Measurements from ENCODE around the gene PTCD1. TPM values are rescaled to one million over a fixed set of nuclear protein-coding genes. Genes with fewer than 3 reads are reported as not detected.
A peak's percentile ranks its signal among the peaks of the same experiment; 100 is the strongest.

Gene PTCD1, protein sequence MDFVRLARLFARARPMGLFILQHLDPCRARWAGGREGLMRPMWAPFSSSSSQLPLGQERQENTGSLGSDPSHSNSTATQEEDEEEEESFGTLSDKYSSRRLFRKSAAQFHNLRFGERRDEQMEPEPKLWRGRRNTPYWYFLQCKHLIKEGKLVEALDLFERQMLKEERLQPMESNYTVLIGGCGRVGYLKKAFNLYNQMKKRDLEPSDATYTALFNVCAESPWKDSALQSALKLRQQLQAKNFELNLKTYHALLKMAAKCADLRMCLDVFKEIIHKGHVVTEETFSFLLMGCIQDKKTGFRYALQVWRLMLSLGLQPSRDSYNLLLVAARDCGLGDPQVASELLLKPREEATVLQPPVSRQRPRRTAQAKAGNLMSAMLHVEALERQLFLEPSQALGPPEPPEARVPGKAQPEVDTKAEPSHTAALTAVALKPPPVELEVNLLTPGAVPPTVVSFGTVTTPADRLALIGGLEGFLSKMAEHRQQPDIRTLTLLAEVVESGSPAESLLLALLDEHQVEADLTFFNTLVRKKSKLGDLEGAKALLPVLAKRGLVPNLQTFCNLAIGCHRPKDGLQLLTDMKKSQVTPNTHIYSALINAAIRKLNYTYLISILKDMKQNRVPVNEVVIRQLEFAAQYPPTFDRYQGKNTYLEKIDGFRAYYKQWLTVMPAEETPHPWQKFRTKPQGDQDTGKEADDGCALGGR
- 1 to 10 TPM; 3.1 to 4.4 (median 3.2) TPM for total RNA-seq
- polyA plus RNA-seq, result 3.0 TPM
- long read RNA-seq, donor 1, full-length matches to known transcripts, result 19 of 25 reads
- long read RNA-seq, donor 1, partial matches to known transcripts, result 0 of 25 reads
- long read RNA-seq, donor 1, other reads (novel, unspliced or antisense), result 6 of 25 reads
- long read RNA-seq, donor 2, full-length matches to known transcripts, result 8 of 12 reads
- long read RNA-seq, donor 2, partial matches to known transcripts, result 1 of 12 reads
- long read RNA-seq, donor 2, other reads (novel, unspliced or antisense), result 3 of 12 reads
- long read RNA-seq, donor 3, full-length matches to known transcripts, result 45 of 60 reads
- long read RNA-seq, donor 3, partial matches to known transcripts, result 8 of 60 reads
- long read RNA-seq, donor 3, other reads (novel, unspliced or antisense), result 7 of 60 reads
- long read RNA-seq, donor 4, full-length matches to known transcripts, result 10 of 10 reads
- long read RNA-seq, donor 4, partial matches to known transcripts, result 0 of 10 reads
- long read RNA-seq, donor 4, other reads (novel, unspliced or antisense), result 0 of 10 reads

DNA sequence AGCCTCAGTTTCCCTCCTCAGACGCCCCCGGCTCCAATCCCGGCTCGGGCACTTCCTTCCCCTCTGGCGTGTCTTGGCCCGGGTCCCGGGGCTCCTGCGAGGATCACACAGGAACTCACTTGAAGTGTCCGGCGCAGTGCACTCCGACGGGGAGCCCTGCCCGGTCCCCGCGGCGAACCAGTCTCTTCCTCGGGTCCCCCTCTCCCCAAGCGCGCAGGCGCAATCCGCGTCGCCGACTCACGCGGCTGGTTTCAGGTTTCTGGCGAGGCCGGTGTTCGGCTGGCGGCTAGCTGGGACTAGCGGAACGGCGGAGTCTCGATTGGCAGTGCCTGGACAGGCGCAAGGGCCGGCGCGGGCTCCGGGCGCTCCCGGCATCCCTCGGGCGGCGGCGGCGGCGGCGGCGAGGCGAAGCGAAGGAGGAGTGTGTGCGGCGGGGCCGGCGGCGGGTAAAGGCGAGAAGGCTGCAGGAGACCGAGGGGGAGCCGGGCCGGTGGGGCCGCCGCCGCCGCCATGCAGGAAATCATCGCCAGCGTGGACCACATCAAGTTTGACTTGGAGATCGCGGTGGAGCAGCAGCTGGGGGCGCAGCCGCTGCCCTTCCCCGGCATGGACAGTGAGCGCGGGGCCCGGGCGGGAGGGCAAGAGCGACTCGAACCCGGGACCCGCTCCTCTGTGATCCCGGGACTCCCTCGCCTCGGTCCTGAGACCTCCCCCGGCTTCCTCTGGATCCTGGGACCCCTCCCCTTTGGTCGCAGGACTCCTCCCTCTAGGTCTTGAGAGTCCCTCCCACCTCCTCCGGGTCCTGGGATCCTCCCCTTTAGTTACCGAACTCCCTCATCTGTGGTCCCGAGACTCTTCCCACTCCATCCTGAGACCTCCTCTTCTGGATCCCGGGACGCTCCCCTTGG is at the start of gene PTCD1, which contains the start of gene CPSF4:
PTCD1 (minus strand) TSS at position 226 of the 908 bp plus-strand sequence. CDS start 3,556 bp downstream, outside the sequence.
CPSF4 (plus strand) TSS at position 371 of the 908 bp plus-strand sequence; CDS start at position 511, 140 bp downstream.
- Histone ChIP-seq H3K9me3 (ENCODE audit: control insufficient read depth, low read length) (no peaks in the 10 kb centered on the region), H3K4me1 (ENCODE audit: control insufficient read depth, insufficient read depth, low read length) (peaks cover 3% of the 10 kb centered on the region), H3K27ac (ENCODE audit: low read length) (peak within 1 kb of the TSS; percentile 52), H3K4me3 (ENCODE audit: low read length) (peak within 1 kb of the TSS; percentile 83), H3K27me3 (ENCODE audit: control insufficient read depth, insufficient read depth) (no peaks in the 10 kb centered on the region)
- ATAC-seq, result peak; percentile 97 to 98
- under 1% methylated on average over 89 of the region's 89 CpGs for WGBS
- intact Hi-C loops (cut with DNase I), result no loop called here
- DNase-seq, result peak; percentile 97 to 98 (median 98)

DNA sequence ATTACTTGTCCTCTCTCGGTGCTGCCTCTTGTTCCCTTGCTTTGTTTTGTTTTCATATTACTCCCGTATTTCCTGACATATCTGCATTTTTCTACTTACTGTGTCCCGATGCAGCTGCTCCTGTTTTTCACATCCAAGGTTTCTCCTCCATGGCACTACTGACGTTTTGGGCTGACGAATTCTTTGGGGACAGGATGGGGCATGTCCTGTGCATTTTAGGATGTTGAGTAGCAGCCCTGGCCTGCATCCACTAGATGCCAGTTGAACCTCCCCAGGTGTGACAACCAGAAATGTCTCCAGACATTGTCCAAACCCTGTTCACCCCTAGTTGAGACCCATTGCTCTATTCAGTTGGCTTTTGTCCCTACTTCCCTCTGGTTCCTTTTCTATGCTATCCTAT is 46.5 kb upstream of the PTCD1 start:
- intact Hi-C loops (cut with DNase I), result no loop called here
- no peaks in the 10 kb centered on the region for H3K4me1 ChIP-seq (ENCODE audit: control insufficient read depth, insufficient read depth, low read length)
- 87% methylated on average over 5 of the region's 5 CpGs for WGBS
- DNase-seq, result no peak
- H3K27me3 ChIP-seq (ENCODE audit: control insufficient read depth, insufficient read depth), result no peaks in the 10 kb centered on the region
- no peak overlapping the region for H3K27ac ChIP-seq (ENCODE audit: low read length)
- ATAC-seq, result no peak
- no peak overlapping the region for H3K4me3 ChIP-seq (ENCODE audit: low read length)
- no peaks in the 10 kb centered on the region for H3K9me3 ChIP-seq (ENCODE audit: control insufficient read depth, low read length)

DNA sequence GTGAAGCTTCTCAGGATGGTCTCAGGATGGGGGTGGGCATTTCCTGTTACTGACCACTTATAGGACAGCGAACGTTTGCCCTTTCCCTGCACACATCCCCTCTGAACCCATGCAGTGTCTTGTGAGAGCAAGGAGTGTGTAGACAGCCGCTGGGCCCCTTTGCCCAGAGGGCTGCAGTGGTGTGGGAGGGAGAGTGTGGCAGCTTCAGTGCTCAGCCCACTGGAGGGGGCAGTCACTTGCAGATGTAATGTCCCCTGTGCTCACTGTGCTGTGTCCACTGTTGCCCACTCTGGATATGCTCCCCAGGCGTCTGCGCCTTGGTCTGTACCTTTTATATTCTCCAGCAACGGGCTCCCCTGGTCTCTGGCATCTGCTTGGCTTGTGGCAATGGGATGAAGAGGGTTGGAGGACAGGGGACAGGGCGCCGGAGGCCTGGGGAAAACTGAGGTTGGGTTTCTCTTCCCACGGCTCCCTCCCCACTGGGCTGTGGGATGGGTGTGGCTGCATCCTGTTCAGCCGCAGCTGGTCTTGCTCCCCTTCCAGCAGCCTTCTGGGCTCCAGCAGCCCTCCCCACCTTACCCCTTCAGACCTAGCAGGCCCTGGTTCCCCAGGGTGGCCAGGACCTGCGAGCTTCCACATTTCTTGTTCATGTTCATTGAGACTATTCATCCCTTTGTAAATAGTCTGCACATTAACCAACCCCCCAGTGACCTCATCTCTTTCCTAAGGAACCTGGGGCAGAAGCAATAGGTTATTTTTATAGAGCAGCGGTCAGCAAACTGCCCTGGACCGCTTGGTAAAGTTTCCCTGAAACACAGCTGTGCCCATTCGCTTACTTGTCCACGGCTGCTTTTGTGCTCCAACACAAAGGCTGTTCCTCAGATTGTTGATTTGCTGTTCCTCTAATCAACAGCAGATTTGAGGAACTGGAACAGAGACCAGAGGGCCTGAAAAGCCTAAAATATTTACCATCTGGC is 40.2 kb upstream of the PTCD1 start:
- 67% methylated on average over 15 of the region's 15 CpGs for WGBS
- Histone ChIP-seq H3K27ac (ENCODE audit: low read length) (no peak overlapping the region), H3K9me3 (ENCODE audit: control insufficient read depth, low read length) (no peaks in the 10 kb centered on the region), H3K4me3 (ENCODE audit: low read length) (no peak overlapping the region), H3K27me3 (ENCODE audit: control insufficient read depth, insufficient read depth) (no peaks in the 10 kb centered on the region), H3K4me1 (ENCODE audit: control insufficient read depth, insufficient read depth, low read length) (no peaks in the 10 kb centered on the region)
- intact Hi-C loops (cut with DNase I), result no loop called here
- DNase-seq (peak in 1 of 3 donors; percentile 62), ATAC-seq (peak; percentile 68 to 74)

DNA sequence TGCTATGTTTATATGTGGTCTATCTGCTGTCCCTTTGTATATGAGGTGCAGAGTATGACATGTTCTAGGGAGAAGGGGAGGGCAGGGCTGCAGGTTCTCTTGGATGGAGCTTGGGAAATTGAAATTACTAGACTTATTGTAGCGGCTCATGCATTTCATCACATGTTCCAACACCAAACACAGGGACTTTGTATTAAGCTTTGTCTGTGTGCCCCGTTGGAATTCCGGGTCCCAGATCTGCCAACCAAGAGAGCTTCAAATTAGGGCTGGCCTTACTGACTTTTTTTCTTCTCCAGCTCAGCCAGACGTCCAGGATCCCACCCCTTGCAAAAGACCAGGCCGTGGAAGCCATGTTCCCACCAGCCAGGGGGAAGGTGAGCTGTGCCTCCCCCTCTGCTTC is 37.5 kb upstream of the PTCD1 start:
- intact Hi-C loops (cut with DNase I), result no loop called here
- peaks cover 3% of the 10 kb centered on the region for H3K4me1 ChIP-seq (ENCODE audit: control insufficient read depth, insufficient read depth, low read length)
- no peak overlapping the region for H3K4me3 ChIP-seq (ENCODE audit: low read length)
- no peak overlapping the region for H3K27ac ChIP-seq (ENCODE audit: low read length)
- no peaks in the 10 kb centered on the region for H3K9me3 ChIP-seq (ENCODE audit: control insufficient read depth, low read length)
- no peak for ATAC-seq
- no peaks in the 10 kb centered on the region for H3K27me3 ChIP-seq (ENCODE audit: control insufficient read depth, insufficient read depth)
- DNase-seq, result no peak
- 72% methylated on average over 5 of the region's 5 CpGs for WGBS

GRCh38 chr7:99473315-99473596 is 34.7 kb upstream of the PTCD1 start:
- 3% methylated on average over 7 of the region's 7 CpGs for WGBS
- Histone ChIP-seq H3K9me3 (ENCODE audit: control insufficient read depth, low read length) (no peaks in the 10 kb centered on the region), H3K4me3 (ENCODE audit: low read length) (peak overlapping the region; percentile 79), H3K27me3 (ENCODE audit: control insufficient read depth, insufficient read depth) (no peaks in the 10 kb centered on the region), H3K27ac (ENCODE audit: low read length) (no peak overlapping the region), H3K4me1 (ENCODE audit: control insufficient read depth, insufficient read depth, low read length) (peaks cover 3% of the 10 kb centered on the region)
- ATAC-seq (peak in 1 of 2 donors; percentile 10), DNase-seq (no peak)
- intact Hi-C loops (cut with DNase I), result no loop called here

DNA sequence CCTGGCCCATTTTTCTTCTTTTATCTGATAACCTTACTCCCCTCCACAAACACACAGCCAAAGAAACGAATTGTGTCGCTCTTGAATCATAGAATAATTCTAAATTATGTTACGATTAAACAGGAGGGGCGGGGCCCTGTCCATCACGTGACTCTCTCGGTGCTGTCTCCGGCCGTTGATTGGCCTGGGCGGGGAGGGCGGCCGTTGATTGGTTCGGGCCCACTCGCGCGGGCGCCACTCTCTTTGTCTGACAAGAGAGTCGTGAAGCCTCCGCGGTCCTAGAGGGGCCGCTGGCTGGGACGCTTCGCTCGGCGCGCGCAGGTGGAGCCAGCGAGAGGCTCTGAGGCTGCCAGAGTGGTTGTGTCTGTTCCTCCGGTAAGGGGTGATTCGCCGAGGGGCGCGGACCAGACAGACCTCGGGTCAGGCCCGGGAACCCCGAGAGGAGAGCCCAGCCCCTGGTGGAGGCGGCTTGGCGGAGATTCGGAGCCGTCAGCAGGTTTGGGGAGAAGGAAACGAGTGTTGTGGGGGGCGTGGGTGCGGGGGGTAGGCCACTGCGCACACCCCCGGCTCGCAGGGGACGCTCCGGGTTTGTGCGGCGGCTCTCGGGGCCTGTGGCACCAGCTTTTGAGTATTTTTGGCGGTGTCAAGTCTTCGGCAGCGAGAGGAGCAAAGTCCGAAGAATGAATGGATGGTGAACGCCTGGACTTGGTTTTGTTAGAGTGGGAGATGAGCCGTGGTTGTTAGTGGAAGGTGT is 34.1 kb upstream of the PTCD1 start, which contains the start of gene ZNF789:
ZNF789 (plus strand) TSS at position 330 of the 754 bp plus-strand sequence. CDS start 3,567 bp downstream, outside the sequence.
- Histone ChIP-seq H3K4me3 (ENCODE audit: low read length) (peak within 1 kb of the TSS; percentile 79), H3K4me1 (ENCODE audit: control insufficient read depth, insufficient read depth, low read length) (peaks cover 3% of the 10 kb centered on the region), H3K9me3 (ENCODE audit: control insufficient read depth, low read length) (no peaks in the 10 kb centered on the region), H3K27ac (ENCODE audit: low read length) (peak within 1 kb of the TSS; percentile 89), H3K27me3 (ENCODE audit: control insufficient read depth, insufficient read depth) (no peaks in the 10 kb centered on the region)
- intact Hi-C loops (cut with DNase I), result no loop called here
- DNase-seq (peak; percentile 98 to 100 (median 99)), ATAC-seq (peak; percentile 98 to 99)
- under 1% methylated on average over 56 of the region's 56 CpGs for WGBS

DNA sequence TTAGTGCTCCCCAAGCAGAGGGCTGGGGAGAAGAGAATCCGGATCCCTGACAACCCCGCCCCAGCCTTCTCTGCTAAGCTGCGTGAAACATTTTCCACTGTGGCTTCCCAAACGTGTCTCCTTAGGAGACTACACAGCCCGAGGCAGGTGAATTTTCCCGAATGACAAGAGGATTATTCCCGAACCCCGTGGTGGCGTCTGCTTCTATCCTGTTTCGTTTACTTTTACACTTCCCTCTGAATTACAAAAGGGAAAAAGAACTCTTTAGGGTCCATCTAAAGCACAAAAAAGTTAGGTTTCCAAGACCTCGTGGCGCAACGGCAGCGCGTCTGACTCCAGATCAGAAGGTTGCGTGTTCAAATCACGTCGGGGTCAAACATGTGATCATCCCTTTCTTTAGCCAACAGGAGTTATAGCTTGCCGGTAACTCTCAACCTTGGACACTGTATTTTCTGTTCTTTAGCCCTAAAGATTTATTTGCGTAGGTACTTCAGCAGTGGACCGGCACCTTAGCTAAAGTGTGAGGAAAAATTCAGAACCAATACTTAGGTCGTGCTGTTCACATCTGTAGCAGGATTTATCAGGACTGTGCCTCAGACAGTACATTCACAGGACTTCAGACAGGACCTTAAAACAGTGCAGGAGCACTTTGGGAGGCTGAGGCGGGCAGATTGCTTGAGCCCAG is 30.9 kb upstream of the PTCD1 start:
- no peaks in the 10 kb centered on the region for H3K27me3 ChIP-seq (ENCODE audit: control insufficient read depth, insufficient read depth)
- H3K4me1 ChIP-seq (ENCODE audit: control insufficient read depth, insufficient read depth, low read length), result peaks cover 5% of the 10 kb centered on the region
- H3K4me3 ChIP-seq (ENCODE audit: low read length), result peak overlapping the region; percentile 41
- ATAC-seq, result no peak
- H3K9me3 ChIP-seq (ENCODE audit: control insufficient read depth, low read length), result no peaks in the 10 kb centered on the region
- intact Hi-C loops (cut with DNase I), result no loop called here
- DNase-seq, result no peak
- WGBS, result 39% methylated on average over 23 of the region's 23 CpGs
- H3K27ac ChIP-seq (ENCODE audit: low read length), result no peak overlapping the region

- H3K27me3 ChIP-seq (ENCODE audit: control insufficient read depth, insufficient read depth), result no peaks in the 10 kb centered on the region
- H3K9me3 ChIP-seq (ENCODE audit: control insufficient read depth, low read length), result no peaks in the 10 kb centered on the region
- no peak overlapping the region for H3K4me3 ChIP-seq (ENCODE audit: low read length)
- 88% methylated on average over 29 of the region's 29 CpGs for WGBS
- peaks cover 3% of the 10 kb centered on the region for H3K4me1 ChIP-seq (ENCODE audit: control insufficient read depth, insufficient read depth, low read length)
- DNase-seq (no peak), ATAC-seq (no peak)
- intact Hi-C loops (cut with DNase I), result no loop called here
- H3K27ac ChIP-seq (ENCODE audit: low read length), result no peak overlapping the region
These were observed 29.8 kb upstream of the PTCD1 start for GRCh38 chr7:99468336-99468918.

Data from right cardiac atrium (tissue), 5 donors.